PC-9 (cell line): ENCODE data around the gene IQCB1. TPM values are rescaled to one million over a fixed set of nuclear protein-coding genes. Genes with fewer than 3 reads are reported as not detected.

Experiments used
- BruUV-seq: library from RNA; stranded (reverse); fragments of 400-500 nt; replicated peaks from 2 replicates; lab custom pipeline; 2021; lab: Mats Ljungman, UMichigan
- CTCF ChIA-PET: fragments of 300-600 bp; sonication (Branson Sonifier 250); formaldehyde crosslinking; loops from one replicate; lab custom pipeline; 2022; ENCODE audit warnings: antibody characterized with exemption; lab: Charles Lee
- POLR2A ChIA-PET: fragments of 300-600 bp; sonication (Branson Sonifier 250); formaldehyde crosslinking; loops from one replicate; lab custom pipeline; 2022; ENCODE audit warnings: antibody characterized with exemption; ENCODE audit not compliant: unreplicated experiment; lab: Charles Lee
- DNase-seq, 2 experiments: peaks; one replicate each; pipeline versions ENCODE4 v3.0.0 to v3.0.0-alpha.2; 2015 to 2022; ENCODE audit warnings: mixed read lengths in 1 of 2
- H2AFZ ChIP-seq: fragments of 200-600 bp; sonication (generic); 2 replicates; pipeline ENCODE4 v1.8.1; 2017; ENCODE audit warnings: antibody characterized with exemption
- H3F3A ChIP-seq: fragments of 200-600 bp; sonication (generic); 2 replicates; pipeline ENCODE4 v1.8.1; 2017; ENCODE audit warnings: antibody characterized with exemption, mild to moderate bottlenecking, low read depth; ENCODE audit not compliant: insufficient read depth
- H3K27ac ChIP-seq: fragments of 200-600 bp; sonication (generic); 2 replicates; pipeline ENCODE4 v1.6.1; 2016; ENCODE audit warnings: mixed run types
- H3K27me3 ChIP-seq: fragments of 200-600 bp; sonication (generic); 2 replicates; pipeline ENCODE4 v1.6.1; 2016; ENCODE audit warnings: low read depth, mixed run types; ENCODE audit not compliant: insufficient read depth
- H3K36me3 ChIP-seq: fragments of 200-600 bp; sonication (generic); 2 replicates; pipeline ENCODE4 v1.6.1; 2016; ENCODE audit warnings: low read depth, mixed run types
- H3K4me1 ChIP-seq: fragments of 200-600 bp; sonication (generic); replicated peaks from 2 replicates; pipeline ENCODE4 v1.6.1; 2016; ENCODE audit warnings: mixed run types; ENCODE audit not compliant: insufficient read depth
- H3K4me2 ChIP-seq: fragments of 200-600 bp; sonication (generic); 2 replicates; pipeline ENCODE4 v1.6.1; 2017; ENCODE audit warnings: mixed run types
- H3K4me3 ChIP-seq: fragments of 200-600 bp; sonication (generic); 2 replicates; pipeline ENCODE4 v1.6.1; 2016; ENCODE audit warnings: mixed run types
- H3K79me2 ChIP-seq: fragments of 200-600 bp; sonication (generic); 2 replicates; pipeline ENCODE4 v1.6.1; 2017; ENCODE audit warnings: low read depth, mixed run types
- H3K9me2 ChIP-seq: fragments of 200-600 bp; sonication (generic); 2 replicates; pipeline ENCODE4 v1.8.1; 2017; ENCODE audit warnings: mild to moderate bottlenecking; ENCODE audit not compliant: insufficient read depth
- H3K9me3 ChIP-seq: fragments of 200-600 bp; sonication (generic); 2 replicates; pipeline ENCODE4 v1.8.1; 2016; ENCODE audit warnings: low read depth; ENCODE audit not compliant: insufficient read depth
- H4K20me1 ChIP-seq: fragments of 200-600 bp; sonication (generic); 2 replicates; pipeline ENCODE4 v1.8.1; 2017; ENCODE audit not compliant: insufficient read depth
- CTCF ChIP-seq: fragments of 200-600 bp; sonication (generic); conservative IDR thresholded peaks from 2 replicates; pipeline ENCODE4 v1.6.1; 2017; ENCODE audit warnings: mixed run types, antibody characterized with exemption, mild to moderate bottlenecking, moderate library complexity
- EZH2 ChIP-seq: fragments of 200-600 bp; sonication (generic); IDR thresholded peaks from 2 replicates; pipeline ENCODE4 v1.8.0; 2017; ENCODE audit warnings: antibody characterized with exemption, low read depth
- intact Hi-C: fragments of 100-400 bp; cut with micrococcal nuclease; formaldehyde crosslinking; loops from one replicate; pipeline ENCODE4 v1.10.0; 2022; ENCODE audit not compliant: unreplicated experiment
- total RNA-seq: library from RNA; stranded (reverse); gene quantifications from 2 replicates; pipeline ENCODE4 v1.2.3, GENCODE V29; 2021

IQCB1 gene
- total RNA-seq, 1 experiment from 2014 or later = 14.8 TPM

- Histone ChIP-seq H3K4me2 (no peak overlapping the region), H3F3A (no peaks in the 10 kb centered on the region), H2AFZ (no peak overlapping the region), H4K20me1 (0 out of 2 replicates have a peak, but pooled peaks cover 7% of the 10 kb centered on the region), H3K9me3 (no peaks in the 10 kb centered on the region), H3K79me2 (no peaks in the 10 kb centered on the region), H3K36me3 (peaks cover 66% of the 10 kb centered on the region), H3K4me1 (no peaks in the 10 kb centered on the region), H3K9me2 (no peaks in the 10 kb centered on the region), H3K4me3 (no peak overlapping the region), H3K27me3 (no peaks in the 10 kb centered on the region), H3K27ac (no peak overlapping the region)
- ChIA-PET CTCF (no interaction called here), POLR2A (no interaction called here)
- TF ChIP-seq EZH2 (no peak), CTCF (no peak)
- no TSS peak for BruUV-seq
- intact Hi-C loops = loop anchor here (10.0 kb wide), 1 partner anchor 45 kb away; no protein-coding TSS in a partner anchor
- DNase-seq = no peak
Observed at GRCh38 chr3:121720163-121720562, 114.7 kb downstream of the IQCB1 start.

Other genes with a start within 250 kb of the IQCB1 start
- not detected in 2 replicates for gene FBXO40, start 241.7 kb downstream of the IQCB1 start, total RNA-seq
- 2.2 and 2.6 TPM in 2 replicates for gene HCLS1, start 174.2 kb downstream of the IQCB1 start, total RNA-seq
- 60.8 and 73.1 TPM in 2 replicates for gene GOLGB1, start 85.3 kb downstream of the IQCB1 start, total RNA-seq
- 0.90 and 2.0 TPM in 2 replicates for gene EAF2, start 149 bp upstream of the IQCB1 start, total RNA-seq
- gene SLC15A2, start 59.3 kb upstream of the IQCB1 start, total RNA-seq = 1.1 and 2.8 TPM in 2 replicates
- 4.2 and 5.1 TPM in 2 replicates for gene ILDR1, start 187.2 kb upstream of the IQCB1 start, total RNA-seq
- not detected in 2 replicates for gene CD86, start 220.3 kb upstream of the IQCB1 start, total RNA-seq